ENCODE results near the gene PCDH8.

- TF ChIP-seq, protein P1, sequence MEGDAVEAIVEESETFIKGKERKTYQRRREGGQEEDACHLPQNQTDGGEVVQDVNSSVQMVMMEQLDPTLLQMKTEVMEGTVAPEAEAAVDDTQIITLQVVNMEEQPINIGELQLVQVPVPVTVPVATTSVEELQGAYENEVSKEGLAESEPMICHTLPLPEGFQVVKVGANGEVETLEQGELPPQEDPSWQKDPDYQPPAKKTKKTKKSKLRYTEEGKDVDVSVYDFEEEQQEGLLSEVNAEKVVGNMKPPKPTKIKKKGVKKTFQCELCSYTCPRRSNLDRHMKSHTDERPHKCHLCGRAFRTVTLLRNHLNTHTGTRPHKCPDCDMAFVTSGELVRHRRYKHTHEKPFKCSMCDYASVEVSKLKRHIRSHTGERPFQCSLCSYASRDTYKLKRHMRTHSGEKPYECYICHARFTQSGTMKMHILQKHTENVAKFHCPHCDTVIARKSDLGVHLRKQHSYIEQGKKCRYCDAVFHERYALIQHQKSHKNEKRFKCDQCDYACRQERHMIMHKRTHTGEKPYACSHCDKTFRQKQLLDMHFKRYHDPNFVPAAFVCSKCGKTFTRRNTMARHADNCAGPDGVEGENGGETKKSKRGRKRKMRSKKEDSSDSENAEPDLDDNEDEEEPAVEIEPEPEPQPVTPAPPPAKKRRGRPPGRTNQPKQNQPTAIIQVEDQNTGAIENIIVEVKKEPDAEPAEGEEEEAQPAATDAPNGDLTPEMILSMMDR (IDR thresholded peaks at IDR 0.05; ENCODE audit: insufficient read depth, low read length, poor library complexity, severe bottlenecking): no peak
- TF ChIP-seq EZH2phosphoT487 (conservative IDR thresholded peaks at IDR 0.05; ENCODE audit: low read length): no peak
These were observed 20.6 kb upstream of the PCDH8 start for GRCh38 chr13:52869050-52869449.

All from SU-DHL-6 (cell line).